ENCODE results near the gene ADPGK. TPM values are rescaled to one million over a fixed set of nuclear protein-coding genes. Genes with fewer than 3 reads are reported as not detected.

The ADPGK gene
- total and polyA plus RNA-seq, 11 donors, result 7.1 to 31.7 (median 10.4) TPM

GRCh38 chr15:72786242-72786641 is 2.7 kb upstream of the ADPGK start:
- no peak for DNase-seq
- intact Hi-C loops (cut with DNase I), result loop anchor here in 5 of 10 donors (5.0 to 10.0 kb wide), 4 partner anchors 269 to 489 kb away; partner anchors contain the start of gene NEO1 (in 1 of the 5)
- Histone ChIP-seq H3K4me3 (no peak overlapping the region), H3K9me3 (no peaks in the 10 kb centered on the region), H3K27ac (peak overlapping the region in 1 of 12 donors; percentile 56), H3K27me3 (peaks cover 0 to 7% (median 0%) of the 10 kb centered on the region in 9 donors), H3K4me1 (peaks cover 0 to 25% (median 22%) of the 10 kb centered on the region in 12 donors), H3K36me3 (peaks cover 0 to 3% (median 0%) of the 10 kb centered on the region in 9 donors)
- no peak for ATAC-seq
- WGBS, 4 donors, result 80 to 92% (median 90%) methylated on average over 4 of the region's 4 CpGs
- no peak for TF ChIP-seq POLR2A (IDR thresholded peaks at IDR 0.05)
- no peak for TF ChIP-seq CTCF (IDR thresholded peaks at IDR 0.05)

GRCh38 chr15:72785841-72786240 is 2.3 kb upstream of the ADPGK start:
- H3K36me3 ChIP-seq, result peaks cover 0 to 7% (median 0%) of the 10 kb centered on the region in 9 donors
- peak overlapping the region in 1 of 12 donors; percentile 98 for H3K27ac ChIP-seq
- H3K27me3 ChIP-seq, result peaks cover 0 to 3% (median 0%) of the 10 kb centered on the region in 9 donors
- 93 to 100% (median 95%) methylated on average over 2 of the region's 2 CpGs for WGBS, 4 donors
- TF ChIP-seq POLR2A (IDR thresholded peaks at IDR 0.05) (no peak), CTCF (IDR thresholded peaks at IDR 0.05) (no peak)
- intact Hi-C loops (cut with DNase I), result loop anchor here in 5 of 10 donors (5.0 to 10.0 kb wide), 4 partner anchors 269 to 489 kb away; partner anchors contain the start of gene NEO1 (in 1 of the 5)
- no peak overlapping the region for H3K4me3 ChIP-seq
- no peaks in the 10 kb centered on the region for H3K9me3 ChIP-seq
- peaks cover 0 to 29% (median 23%) of the 10 kb centered on the region in 12 donors for H3K4me1 ChIP-seq
- no peak for ATAC-seq
- no peak for DNase-seq

- TF ChIP-seq CTCF (IDR thresholded peaks at IDR 0.05) (no peak), POLR2A (IDR thresholded peaks at IDR 0.05) (no peak)
- WGBS, 4 donors, result 68 to 78% (median 73%) methylated on average over 4 of the region's 4 CpGs
- H3K4me1 ChIP-seq, result peaks cover 0 to 33% (median 23%) of the 10 kb centered on the region in 12 donors
- H3K27me3 ChIP-seq, result no peaks in the 10 kb centered on the region
- no peaks in the 10 kb centered on the region for H3K9me3 ChIP-seq
- H3K36me3 ChIP-seq, result peaks cover 0 to 10% (median 0%) of the 10 kb centered on the region in 9 donors
- H3K27ac ChIP-seq, result peak overlapping the region in 2 of 12 donors; percentile 96 to 98
- H3K4me3 ChIP-seq, result no peak overlapping the region
- intact Hi-C loops (cut with DNase I), result loop anchor here in 5 of 10 donors (5.0 to 10.0 kb wide), 4 partner anchors 269 to 489 kb away; partner anchors contain the start of gene NEO1 (in 1 of the 5)
- DNase-seq (no peak), ATAC-seq (no peak)
Measured at GRCh38 chr15:72785432-72785831, 1.9 kb upstream of the ADPGK start.

GRCh38 chr15:72784456-72784876 is 908 bp upstream of the ADPGK start:
- 46 to 54% (median 47%) methylated on average over 7 of the region's 7 CpGs for WGBS, 4 donors
- peak in 1 of 5 donors; percentile 9 for DNase-seq

More at GRCh38 chr15:72784456-72784876, 908 bp upstream of the ADPGK start:
- Histone ChIP-seq H3K27me3 (no peaks in the 10 kb centered on the region), H3K4me3 (peak overlapping the region; percentile 77 to 100 (median 90)), H3K4me1 (peaks cover 0 to 34% (median 23%) of the 10 kb centered on the region in 12 donors), H3K36me3 (peaks cover 0 to 20% (median 3%) of the 10 kb centered on the region in 9 donors), H3K9me3 (no peaks in the 10 kb centered on the region), H3K27ac (peak overlapping the region; percentile 78 to 98 (median 88))
- intact Hi-C loops (cut with DNase I), result loop anchor here in 6 of 10 donors (5.0 to 10.0 kb wide), 6 partner anchors 270 to 490 kb away; partner anchors contain the start of genes ARIH1 (in 1 of the 6) and NEO1 (in 1 of the 6)
- ATAC-seq, result no peak
- TF ChIP-seq POLR2A (IDR thresholded peaks at IDR 0.05), result no peak
- TF ChIP-seq CTCF (IDR thresholded peaks at IDR 0.05), result peak in 1 of 12 donors; percentile 2

Measured in heart left ventricle (tissue), 16 donors.